Bronchial epithelial cell (primary cell): ENCODE data around the gene PPP2R2C. TPM values are rescaled to one million over a fixed set of nuclear protein-coding genes. Genes with fewer than 3 reads are reported as not detected.

Experiments
- DNase-seq: peaks from one replicate; pipeline ENCODE4 v3.0.0-alpha.2; 2010; ENCODE audit warnings: low read depth
- FAIRE-seq: peaks from 2 replicates; lab custom pipeline; 2011; peaks lifted over from hg19 to GRCh38; lab: Jason Lieb, UNC
- H3K27me3 ChIP-seq: 2 replicates; pipeline ENCODE4 v1.5.1; 2011; ENCODE audit warnings: low read length; ENCODE audit not compliant: control insufficient read depth, insufficient read depth
- H3K36me3 ChIP-seq: 2 replicates; pipeline ENCODE4 v1.5.1; 2011; ENCODE audit warnings: low read length; ENCODE audit not compliant: control insufficient read depth, insufficient read depth
- H3K4me3 ChIP-seq: 2 replicates; pipeline ENCODE4 v1.5.1; 2011; ENCODE audit warnings: mild to moderate bottlenecking, low read depth, low read length, control low read depth
- CTCF ChIP-seq: IDR thresholded peaks from 2 replicates; pipeline ENCODE4 v1.5.1; 2011; ENCODE audit warnings: mild to moderate bottlenecking, moderate library complexity, low read length, control low read depth, inconsistent platforms; ENCODE audit not compliant: insufficient read depth, severe bottlenecking
- total RNA-seq: library from RNA; depleted of rRNA; stranded (reverse); fragments of >200 nt; gene quantifications from 2 replicates; pipeline ENCODE4 v1.2.1, GENCODE V29; 2014

The PPP2R2C gene
- total RNA-seq, 1 donor from 2014 or later: 1.1 TPM

GRCh38 chr4:6383009-6383404 lies 89.4 kb downstream of the PPP2R2C start:
- peaks cover 2% of the 10 kb centered on the region for H3K27me3 ChIP-seq
- no peak for TF ChIP-seq CTCF
- no peak for DNase-seq
- no peaks in the 10 kb centered on the region for H3K36me3 ChIP-seq
- no peak overlapping the region for H3K4me3 ChIP-seq
- no peak for FAIRE-seq

- Histone ChIP-seq H3K36me3 (no peaks in the 10 kb centered on the region), H3K4me3 (no peak overlapping the region), H3K27me3 (peaks cover 2% of the 10 kb centered on the region)
- DNase-seq (no peak), FAIRE-seq (no peak)
- TF ChIP-seq CTCF: no peak
Measured at GRCh38 chr4:6381571-6382123, 90.8 kb downstream of the PPP2R2C start.

- DNase-seq (no peak), FAIRE-seq (no peak)
- Histone ChIP-seq H3K27me3 (peaks cover 2% of the 10 kb centered on the region), H3K4me3 (no peak overlapping the region), H3K36me3 (no peaks in the 10 kb centered on the region)
- TF ChIP-seq CTCF: no peak
Measured at GRCh38 chr4:6380746-6381410, 91.5 kb downstream of the PPP2R2C start.

GRCh38 chr4:6379767-6380745 lies 92.4 kb downstream of the PPP2R2C start:
- no peak for FAIRE-seq
- no peak for TF ChIP-seq CTCF
- no peak for DNase-seq
- no peak overlapping the region for H3K4me3 ChIP-seq
- peaks cover 2% of the 10 kb centered on the region for H3K27me3 ChIP-seq
- no peaks in the 10 kb centered on the region for H3K36me3 ChIP-seq

GRCh38 chr4:6378493-6379445 lies 93.6 kb downstream of the PPP2R2C start:
- no peak for TF ChIP-seq CTCF
- Histone ChIP-seq H3K4me3 (no peak overlapping the region), H3K36me3 (no peaks in the 10 kb centered on the region), H3K27me3 (peaks cover 2% of the 10 kb centered on the region)
- FAIRE-seq (no peak), DNase-seq (no peak)
